ENCODE data around the gene HTRA3. TPM values are rescaled to one million over a fixed set of nuclear protein-coding genes. Genes with fewer than 3 reads are reported as not detected.

HTRA3 gene
- total RNA-seq, 1 donor from 2014 or later: 35.2 TPM

DNA sequence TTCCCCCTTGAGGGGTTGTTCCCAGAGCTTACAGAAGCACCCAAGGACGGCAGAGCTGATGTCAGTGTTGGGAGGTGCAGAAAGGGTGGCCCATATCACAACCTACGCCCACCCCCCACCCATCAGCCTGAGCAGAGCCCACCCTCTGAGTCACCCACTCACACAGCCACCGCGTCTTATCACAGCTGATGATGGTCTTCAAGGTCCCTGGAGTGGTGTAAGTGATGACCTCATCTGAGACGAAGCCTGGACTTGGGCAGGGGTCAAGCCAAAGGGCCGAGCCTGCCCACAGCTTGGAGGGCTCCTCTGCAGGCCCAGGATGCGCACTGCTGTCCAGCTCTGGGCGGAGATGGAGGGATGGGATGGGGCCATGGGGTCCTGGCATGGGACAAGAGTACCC, 3.0 kb upstream of the HTRA3 start:
- DNase-seq: no peak

DNA sequence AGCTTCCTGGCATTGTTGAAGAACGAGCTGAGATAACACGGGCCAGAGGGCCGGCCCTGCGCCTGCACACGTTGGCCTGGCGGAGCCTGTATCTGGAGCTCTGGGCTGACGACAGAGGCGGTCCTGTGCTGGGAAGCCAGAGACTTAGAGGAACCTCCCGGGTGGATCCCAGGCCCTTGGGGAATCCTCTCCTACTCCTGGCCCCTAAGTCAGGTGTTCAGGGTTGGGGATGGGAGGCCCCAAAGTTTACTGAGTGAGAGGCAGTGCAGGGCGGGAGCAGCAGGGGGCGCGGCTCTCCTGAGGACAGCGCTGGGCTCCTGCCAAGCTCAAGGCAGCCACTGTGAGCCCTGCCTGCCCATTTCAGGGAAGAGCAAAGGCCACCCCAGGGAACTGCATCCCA, 2.5 kb upstream of the HTRA3 start:
- peak; percentile 68 for DNase-seq

GRCh38 chr4:8268211-8268610, 1.3 kb upstream of the HTRA3 start:
- no peak for DNase-seq

- DNase-seq: no peak
Observed at GRCh38 chr4:8268901-8269534, 536 bp upstream of the HTRA3 start.

DNA sequence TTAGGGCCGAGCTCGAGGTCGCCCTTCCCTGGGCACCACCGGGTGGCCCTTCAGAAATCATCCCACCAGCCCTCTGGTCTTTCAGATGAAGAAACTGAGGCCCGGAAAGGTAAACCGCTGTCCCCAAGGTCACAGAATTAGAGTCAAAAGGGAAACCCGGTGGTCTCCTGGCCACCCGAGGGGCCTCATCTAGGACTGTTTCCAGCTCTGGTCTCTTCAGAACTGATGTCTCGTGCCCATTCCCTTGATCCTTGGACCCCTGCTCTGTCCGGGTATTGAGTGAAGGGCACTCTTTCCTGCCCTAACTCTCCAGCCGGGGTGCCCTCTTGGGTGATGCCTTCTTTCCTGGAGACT, 841 bp downstream of the HTRA3 start:
- DNase-seq: no peak

DNA sequence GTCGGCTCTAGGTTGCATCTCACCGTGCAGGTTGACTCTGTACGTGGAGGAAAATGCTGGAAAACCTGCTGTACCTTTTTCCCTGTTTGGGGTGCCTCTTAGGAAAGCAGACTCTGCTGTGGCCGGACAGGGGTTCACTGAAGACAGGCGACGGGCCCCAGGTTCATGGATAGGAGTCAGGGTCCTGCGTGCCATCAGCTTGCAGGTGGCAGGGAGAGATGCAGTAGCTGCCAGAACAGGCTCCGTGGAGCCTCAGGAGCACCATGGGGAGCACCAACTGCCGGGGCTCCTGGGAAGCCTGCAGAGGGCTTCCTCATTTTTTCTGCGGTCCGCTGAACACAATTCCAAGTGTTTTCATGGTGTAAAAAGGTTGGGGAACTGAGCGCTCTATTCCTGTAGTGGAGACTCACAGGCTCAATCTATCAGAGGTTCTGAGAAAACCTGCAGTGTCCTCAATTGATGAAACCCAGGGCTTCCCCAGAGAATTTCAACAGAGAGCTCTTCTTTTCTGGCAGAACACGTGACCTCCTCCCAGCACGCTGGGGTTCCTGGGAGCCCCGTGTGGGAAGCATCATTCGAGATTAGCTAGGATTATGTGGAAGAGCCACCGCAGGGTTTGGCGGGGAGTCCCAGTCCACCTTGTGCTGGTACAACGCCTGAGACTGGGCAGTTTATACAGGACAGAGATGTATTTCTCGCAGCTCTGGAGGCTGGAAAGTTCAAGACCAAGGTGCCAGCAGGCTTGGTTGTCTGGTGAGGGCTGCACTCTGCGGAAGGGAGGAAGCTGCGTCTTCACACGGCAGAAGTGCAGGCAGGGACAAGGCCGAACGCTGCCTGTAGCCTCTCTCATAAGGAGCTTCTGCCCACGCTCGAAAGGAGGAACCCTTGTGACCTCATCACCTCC, 1.6 kb downstream of the HTRA3 start:
- DNase-seq: no peak

DNA sequence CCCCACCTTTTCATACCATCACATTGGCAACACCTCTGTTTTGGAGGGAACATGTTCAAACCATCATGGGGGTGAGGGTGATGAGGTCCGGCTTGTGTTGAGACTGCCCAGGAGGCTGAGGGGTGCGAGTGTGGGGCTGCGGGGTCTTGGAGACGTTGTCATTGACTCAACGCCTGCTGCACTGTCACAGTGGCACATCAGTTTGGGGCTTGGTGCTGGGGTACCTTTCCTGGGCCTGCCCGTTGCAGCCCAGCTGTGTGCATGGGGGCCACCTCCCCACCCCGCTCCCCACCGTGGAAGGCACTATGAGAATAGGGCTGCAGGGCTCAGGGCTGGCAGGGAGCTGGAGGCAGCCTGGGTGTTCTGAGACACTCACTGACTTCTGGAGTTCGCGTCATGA, 2.3 kb downstream of the HTRA3 start:
- no peak for DNase-seq

DNA sequence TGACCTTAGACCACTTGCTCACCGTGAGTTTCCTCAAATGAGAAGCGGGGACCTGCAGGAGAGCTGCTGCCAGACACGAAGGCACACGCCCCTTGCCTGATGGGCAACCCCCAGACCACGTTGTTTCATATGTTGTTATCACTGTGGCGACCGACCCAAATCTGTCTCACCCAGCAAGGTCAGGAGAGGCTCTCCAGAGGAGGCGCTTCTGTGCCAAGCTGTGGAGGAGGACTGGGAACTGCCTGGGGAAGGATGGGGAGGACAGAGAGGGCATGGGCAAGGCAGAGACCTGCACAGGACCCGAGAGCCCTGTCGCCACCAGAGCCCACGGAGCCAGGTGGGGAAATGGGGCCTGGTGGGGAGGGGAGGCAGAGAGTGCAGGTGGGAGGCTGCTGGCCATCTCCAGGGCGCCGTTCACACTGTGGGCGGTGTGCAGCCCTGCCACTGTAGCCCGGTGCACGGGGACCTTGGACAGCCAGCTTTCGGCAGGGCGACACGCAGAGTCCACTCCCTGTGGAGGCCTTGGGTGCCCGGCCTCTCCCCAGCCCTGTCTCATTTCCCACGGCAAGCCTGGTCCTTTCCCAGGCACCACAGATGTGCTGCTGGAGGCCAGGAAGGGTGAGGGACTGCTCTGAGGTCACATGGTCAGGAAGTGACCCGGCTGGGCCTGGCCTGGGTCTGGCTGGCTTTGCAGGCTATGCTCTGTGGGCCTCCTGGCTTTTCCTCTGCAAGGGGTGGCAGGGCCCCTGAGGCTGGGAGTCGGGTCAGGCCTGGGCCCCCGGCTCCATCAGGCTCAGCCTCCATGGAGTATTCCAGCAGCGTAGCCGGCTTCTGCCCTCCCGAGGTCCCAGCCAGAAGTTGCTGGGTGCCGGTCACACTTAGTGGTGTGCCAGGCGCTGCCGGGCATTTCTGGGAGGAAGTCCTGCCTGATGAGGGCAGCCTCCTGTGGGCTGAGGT, 3.2 kb downstream of the HTRA3 start:
- DNase-seq: no peak

DNA sequence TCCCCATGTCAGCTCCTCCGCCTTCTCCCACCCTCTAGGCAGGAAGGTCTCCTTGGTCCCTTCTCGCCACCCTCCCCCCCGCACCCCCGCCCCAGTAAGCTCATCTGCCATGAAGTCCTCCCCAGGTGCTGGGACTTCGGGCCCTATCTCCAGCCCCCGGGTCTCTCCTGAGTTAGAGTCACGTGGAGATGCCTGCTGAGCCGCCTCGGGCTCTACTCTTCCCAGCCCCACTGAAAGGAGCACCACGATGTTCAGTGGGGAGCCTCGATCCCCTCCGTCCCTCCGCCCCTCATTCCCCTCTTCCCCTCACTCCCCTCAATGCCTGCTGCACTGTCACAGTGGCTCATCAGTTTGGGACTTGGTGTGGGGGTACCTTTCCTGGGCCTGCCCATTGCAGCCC, 3.9 kb downstream of the HTRA3 start:
- DNase-seq: no peak

DNA sequence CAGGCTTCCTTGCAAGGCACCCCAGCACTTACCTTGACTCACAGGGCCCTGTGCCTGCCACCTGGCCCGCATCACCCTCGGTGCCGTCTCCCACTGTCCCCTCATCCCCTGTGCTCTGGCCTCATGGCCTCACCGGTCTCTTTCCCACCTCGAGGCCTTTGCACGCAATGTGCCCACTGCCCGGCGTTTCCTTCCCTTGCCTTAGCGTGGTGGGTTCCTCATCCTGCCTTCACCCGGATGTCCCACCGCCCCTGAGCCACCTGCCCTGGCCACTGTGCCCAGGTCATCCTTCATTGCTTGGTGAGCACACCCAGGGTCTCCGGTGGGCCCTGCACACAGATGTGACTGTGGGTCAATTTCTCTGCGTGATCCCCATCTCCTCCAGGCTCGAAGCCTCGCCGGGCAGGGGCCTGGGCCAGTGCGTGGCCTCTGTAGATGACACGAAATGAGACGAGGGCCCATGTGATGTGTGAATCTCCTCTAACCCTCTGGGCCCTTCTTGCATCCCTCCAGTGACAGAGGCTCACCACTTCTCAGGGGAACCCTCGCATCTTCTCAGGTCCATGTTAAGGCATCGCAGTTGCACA, 4.6 kb downstream of the HTRA3 start:
- DNase-seq: no peak

- DNase-seq: peak; percentile 96
Observed at GRCh38 chr4:8274765-8275547, 5.4 kb downstream of the HTRA3 start.

DNA sequence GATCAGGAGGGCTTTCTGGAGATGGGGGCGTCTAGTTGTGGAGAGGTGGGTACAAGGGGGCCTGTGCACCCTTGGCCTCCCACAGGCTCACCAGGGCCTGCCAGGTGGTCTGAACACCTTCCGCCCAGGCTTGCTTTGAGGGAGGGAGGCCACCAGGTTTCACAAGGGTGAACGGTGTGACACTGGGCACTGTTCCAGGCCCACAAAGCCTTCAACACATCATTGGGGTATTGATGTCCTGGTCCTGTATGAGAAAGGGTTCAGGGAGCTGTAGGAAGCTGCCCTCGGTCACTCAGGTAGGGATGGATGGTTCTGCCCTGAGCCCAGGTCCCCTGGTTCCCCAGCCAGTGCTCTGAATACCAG, 6.0 kb downstream of the HTRA3 start:
- DNase-seq: no peak

- peak; percentile 64 for DNase-seq
Observed at GRCh38 chr4:8276358-8277240, 7.0 kb downstream of the HTRA3 start.

DNA sequence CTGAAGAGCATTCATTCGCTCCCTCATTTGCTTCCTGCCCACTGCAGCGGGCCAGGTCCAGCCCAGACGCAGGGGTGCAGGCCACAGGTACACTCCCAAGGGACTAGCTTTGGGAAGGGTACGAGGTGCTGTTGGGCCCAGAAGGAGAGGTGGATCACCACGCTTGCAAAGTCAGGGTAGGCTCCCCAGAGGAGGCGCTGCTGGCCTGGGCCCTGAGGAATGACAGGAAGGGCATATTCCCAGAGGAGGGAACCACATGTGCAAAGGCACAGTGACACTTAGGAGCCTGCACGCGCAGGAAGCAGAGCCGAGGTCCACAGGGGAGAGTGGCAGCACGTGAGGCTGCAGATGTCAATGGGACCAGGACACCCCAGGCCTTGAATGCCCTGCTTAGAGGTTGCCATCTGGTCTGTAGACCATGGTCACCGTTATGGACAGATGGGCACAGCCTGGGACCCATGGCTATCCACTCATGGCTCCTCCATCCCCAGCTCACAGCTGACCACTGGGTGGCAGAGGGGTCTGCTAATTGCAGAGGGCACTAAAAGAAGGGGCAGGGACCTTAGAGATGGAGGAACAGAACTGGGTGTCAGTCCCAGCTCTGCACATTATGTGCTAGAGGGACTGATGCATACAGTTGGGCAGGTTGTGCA, 7.9 kb downstream of the HTRA3 start:
- no peak for DNase-seq

- no peak for DNase-seq
Observed at GRCh38 chr4:8278009-8278395, 8.4 kb downstream of the HTRA3 start.

GRCh38 chr4:8278421-8279287, 9.1 kb downstream of the HTRA3 start:
- DNase-seq: peak; percentile 83

DNA sequence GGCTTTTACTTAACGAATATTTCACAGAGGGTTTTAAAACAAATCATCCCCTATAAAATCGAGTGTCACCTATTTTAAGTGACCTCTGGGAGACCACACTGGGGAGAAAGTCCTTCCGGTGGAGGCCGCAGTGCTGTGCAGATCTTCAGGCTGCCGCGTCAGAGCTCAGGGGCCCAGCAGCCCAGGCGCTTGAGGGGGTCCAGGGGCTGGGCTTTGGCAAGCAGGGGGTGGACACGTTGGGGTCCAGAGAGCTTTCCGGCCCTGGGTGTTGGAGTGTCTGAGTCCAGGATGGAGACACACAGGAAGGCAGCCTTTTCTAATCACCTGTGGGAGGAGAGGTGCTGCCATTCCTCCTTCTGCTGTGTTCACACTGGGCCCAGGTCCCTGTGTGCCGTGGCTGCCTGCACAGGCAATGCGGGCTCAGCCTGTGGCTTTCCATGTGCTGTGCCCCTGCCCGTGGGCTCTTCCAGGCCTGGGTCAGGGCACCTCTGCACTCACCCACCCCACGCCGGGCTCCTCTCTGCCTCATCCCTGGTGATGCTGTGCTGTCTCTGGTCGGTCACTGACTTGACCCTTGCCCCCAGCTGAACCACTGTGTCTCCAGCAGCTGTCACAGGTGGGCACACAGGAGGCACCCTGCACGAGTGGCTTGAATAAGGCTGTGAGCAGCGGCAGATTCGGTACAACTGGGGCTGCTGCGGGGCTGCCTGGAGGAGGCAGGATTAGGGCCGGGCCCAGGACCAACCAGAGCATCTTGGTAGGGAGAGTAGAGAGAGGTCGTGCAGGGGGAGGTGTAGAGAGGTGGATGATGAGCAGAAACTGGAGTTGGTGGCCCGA, 10.0 kb downstream of the HTRA3 start:
- DNase-seq: no peak
